NCI-H2196 (cell line): ENCODE data around the gene FBXO47.
"Not testable (repeated sequence)": the region's sequence is repeated elsewhere in the genome, so short reads cannot be mapped to it uniquely, and the experiment has no call there.

Source experiments
- DNase-seq: peaks from one replicate; lab custom pipeline; 2025; ENCODE audit not compliant: unreplicated experiment; lab: John Stamatoyannopoulos, UW

FBXO47 gene

GRCh38 chr17:38980490-38981217 lies 13.5 kb upstream of the FBXO47 start:
- no peak for DNase-seq

- DNase-seq: no peak
Measured at GRCh38 chr17:38978180-38978579, 11.0 kb upstream of the FBXO47 start.

GRCh38 chr17:38976187-38976551 lies 9.0 kb upstream of the FBXO47 start:
- not testable (repeated sequence) for DNase-seq

GRCh38 chr17:38970804-38971203 lies 3.6 kb upstream of the FBXO47 start:
- no peak for DNase-seq

GRCh38 chr17:38970128-38970527 lies 2.9 kb upstream of the FBXO47 start:
- no peak for DNase-seq

GRCh38 chr17:38969281-38969680 lies 2.1 kb upstream of the FBXO47 start:
- no peak for DNase-seq

GRCh38 chr17:38961413-38961812 lies 5.8 kb downstream of the FBXO47 start:
- no peak for DNase-seq

GRCh38 chr17:38960402-38960801 lies 6.8 kb downstream of the FBXO47 start:
- DNase-seq: no peak

- no peak for DNase-seq
Measured at GRCh38 chr17:38959508-38959907, 7.7 kb downstream of the FBXO47 start.

GRCh38 chr17:38958756-38959155 lies 8.4 kb downstream of the FBXO47 start:
- DNase-seq: no peak

GRCh38 chr17:38958326-38958725 lies 8.9 kb downstream of the FBXO47 start:
- DNase-seq: no peak

- not testable (repeated sequence) for DNase-seq
Measured at GRCh38 chr17:38953800-38954199, 13.4 kb downstream of the FBXO47 start.

- no peak for DNase-seq
Measured at GRCh38 chr17:38947189-38947588, 20.0 kb downstream of the FBXO47 start.

- no peak for DNase-seq
Measured at GRCh38 chr17:38943607-38944006, 23.6 kb downstream of the FBXO47 start.

- no peak for DNase-seq
Measured at GRCh38 chr17:38942696-38943334, 24.4 kb downstream of the FBXO47 start.

GRCh38 chr17:38940404-38940803 lies 26.8 kb downstream of the FBXO47 start:
- DNase-seq: no peak

GRCh38 chr17:38939987-38940386 lies 27.2 kb downstream of the FBXO47 start:
- no peak for DNase-seq

GRCh38 chr17:38933962-38934361 lies 33.2 kb downstream of the FBXO47 start:
- DNase-seq: not testable (repeated sequence)

- DNase-seq: not testable (repeated sequence)
Measured at GRCh38 chr17:38930782-38931181, 36.4 kb downstream of the FBXO47 start.

- DNase-seq: no peak
Measured at GRCh38 chr17:38926293-38927070, 40.7 kb downstream of the FBXO47 start.

GRCh38 chr17:38925263-38925995 lies 41.8 kb downstream of the FBXO47 start, which contains the start of gene LASP1NB:
Gene LASP1NB, plus strand, starts transcription at chr17:38925614.
- no peak for DNase-seq
